K562 (cell line): ENCODE results near the gene GALE. TPM values are rescaled to one million over a fixed set of nuclear protein-coding genes. Genes with fewer than 3 reads are reported as not detected.
A peak's percentile ranks its signal among the peaks of the same experiment; 100 is the strongest.

Experiments used
- ATF4 ChIP-seq: fragments of 450-650 bp; formaldehyde crosslinking; IDR thresholded peaks from 2 replicates; pipeline ENCODE4 v1.4.0; 2022; ENCODE audit warnings: mild to moderate bottlenecking, moderate library complexity
- ATF6 ChIP-seq: sonication (generic); formaldehyde crosslinking; IDR thresholded peaks from 2 replicates; pipeline ENCODE4 v1.4.0; 2020; ENCODE audit warnings: mild to moderate bottlenecking, missing genetic modification reagents
- BMI1 ChIP-seq: fragments of 150-350 bp; IDR thresholded peaks from 2 replicates; pipeline ENCODE4 v1.6.1; 2014; ENCODE audit warnings: low read length
- BRCA1 ChIP-seq, 2 experiments: fragments of 450-650 bp in 1 of 2; sonication (generic) in 1 of 2; formaldehyde crosslinking in 1 of 2; IDR thresholded peaks; 2 replicates each; pipeline versions ENCODE4 v1.5.0 to v1.6.1; 2017 to 2020; ENCODE audit warnings: mild to moderate bottlenecking in 1 of 2, missing genetic modification reagents in 1 of 2
- FOXM1 ChIP-seq, 2 experiments: fragments of 450-650 bp in 1 of 2; sonication (generic) in 1 of 2; formaldehyde crosslinking in 1 of 2; IDR thresholded peaks; 2 replicates each; pipeline versions ENCODE4 v1.6.1 to v1.9.0; 2017 to 2022; ENCODE audit warnings: low read depth in 2 of 2, mild to moderate bottlenecking in 2 of 2, missing genetic modification reagents in 1 of 2, moderate library complexity in 1 of 2
- HLTF ChIP-seq: fragments of 450-650 bp; IDR thresholded peaks from 2 replicates; pipeline ENCODE4 v1.6.1; 2016
- HMGN3 ChIP-seq: IDR thresholded peaks from 2 replicates; pipeline ENCODE4 v1.6.1; 2011; ENCODE audit warnings: borderline replicate concordance, low read depth, mild to moderate bottlenecking, mixed read lengths, low read length; ENCODE audit not compliant: insufficient read length; ENCODE audit errors: extremely low read depth
- HNRNPL ChIP-seq: fragments of 200-400 bp; formaldehyde crosslinking; IDR thresholded peaks from 2 replicates; pipeline ENCODE4 v1.6.1; 2017; ENCODE audit warnings: low read depth, mild to moderate bottlenecking, low read length
- MTA1 ChIP-seq: fragments of 450-650 bp; IDR thresholded peaks from 2 replicates; pipeline ENCODE4 v1.6.1; 2017; ENCODE audit warnings: borderline replicate concordance
- MXI1 ChIP-seq: IDR thresholded peaks from 2 replicates; pipeline ENCODE4 v1.6.1; 2011; ENCODE audit warnings: low read depth, mild to moderate bottlenecking, improper control_type of control experiment, low read length
- NFIX ChIP-seq: fragments of 250-450 bp; sonication (Bioruptor Pico); IDR thresholded peaks from 2 replicates; pipeline ENCODE4 v1.4.0; 2020; ENCODE audit warnings: low read depth, mild to moderate bottlenecking, moderate library complexity
- POLR2B ChIP-seq: fragments of 450-650 bp; IDR thresholded peaks from 2 replicates; pipeline ENCODE4 v1.6.1; 2018; ENCODE audit warnings: low read depth; ENCODE audit not compliant: partially characterized antibody
- RFX7 ChIP-seq: fragments of 250-450 bp; sonication (Bioruptor Pico); IDR thresholded peaks from 2 replicates; pipeline ENCODE4 v1.5.1; 2021; ENCODE audit warnings: mild to moderate bottlenecking
- SREBF1 ChIP-seq: fragments of 150-350 bp; IDR thresholded peaks from 2 replicates; pipeline ENCODE4 v1.6.1; 2014; ENCODE audit warnings: antibody characterized with exemption, low read depth, low read length, borderline replicate concordance
- TOE1 ChIP-seq, 2 experiments: fragments of 450-650 bp in 1 of 2; sonication (generic) in 1 of 2; formaldehyde crosslinking in 1 of 2; IDR thresholded peaks; 2 replicates each; pipeline versions ENCODE4 v1.7.1 to v1.8.0; 2016 to 2022; ENCODE audit warnings: borderline replicate concordance in 2 of 2, mild to moderate bottlenecking in 2 of 2, antibody characterized with exemption in 1 of 2, inconsistent platforms in 1 of 2, low read depth in 1 of 2, missing genetic modification reagents in 1 of 2, moderate library complexity in 1 of 2
- ZNF121 ChIP-seq: sonication (generic); formaldehyde crosslinking; conservative IDR thresholded peaks from 2 replicates; pipeline ENCODE4 v1.8.0; 2022; ENCODE audit warnings: missing genetic modification reagents
- ZNF232 ChIP-seq: sonication (generic); formaldehyde crosslinking; IDR thresholded peaks from 2 replicates; pipeline ENCODE4 v1.8.0; 2022; ENCODE audit warnings: mild to moderate bottlenecking, missing genetic modification reagents
- ZNF445 ChIP-seq: fragments of 250-450 bp; sonication (Bioruptor Pico); IDR thresholded peaks from 2 replicates; pipeline ENCODE4 v1.4.0; 2020; ENCODE audit warnings: low read depth, mild to moderate bottlenecking, moderate library complexity
- ZNF583 ChIP-seq: fragments of 250-450 bp; sonication (Bioruptor Pico); IDR thresholded peaks from 2 replicates; pipeline ENCODE4 v1.4.0; 2020
- polyA plus RNA-seq, 8 experiments: library from polyadenylated mRNA; depleted of rRNA in 4 of 8; stranded (reverse) in 5 of 8; unstranded in 3 of 8; fragments of >200 nt; fragmentation: Nextera tagmentation in 2 of 8; fragmentation: Illumina TruSeq in 1 of 8; extraction: Ambion mirVana in 2 of 8; extraction: Trizol in 1 of 8; gene quantifications; 2 replicates each; pipeline versions ENCODE4 v1.2.1 to v1.2.3, GENCODE V29; 2011 to 2014; ENCODE audit warnings: inconsistent platforms in 1 of 8, missing spikeins in 1 of 8
- total RNA-seq, 7 experiments: library from RNA; depleted of rRNA in 6 of 7; stranded (reverse); fragments of >200 nt in 6 of 7; fragmentation: Illumina TruSeq in 2 of 7; extraction: Trizol in 2 of 7; gene quantifications; 2 replicates each; pipeline versions ENCODE4 v1.2.1 to v1.2.3, GENCODE V29; 2011 to 2021; ENCODE audit warnings: low replicate concordance in 1 of 7
- TF ChIP-seq, protein P1 (sequence below): fragments of 250-450 bp; sonication (Bioruptor Pico); IDR thresholded peaks from 2 replicates; pipeline ENCODE4 v1.4.0; 2020; ENCODE audit warnings: mild to moderate bottlenecking, moderate library complexity

Gene GALE
- total and polyA plus RNA-seq, 9 of the 15 experiments (the other 6 are each of a cell fraction or from before 2014, with no cell fraction given): 8.4 to 139 (median 88.3) TPM

DNA sequence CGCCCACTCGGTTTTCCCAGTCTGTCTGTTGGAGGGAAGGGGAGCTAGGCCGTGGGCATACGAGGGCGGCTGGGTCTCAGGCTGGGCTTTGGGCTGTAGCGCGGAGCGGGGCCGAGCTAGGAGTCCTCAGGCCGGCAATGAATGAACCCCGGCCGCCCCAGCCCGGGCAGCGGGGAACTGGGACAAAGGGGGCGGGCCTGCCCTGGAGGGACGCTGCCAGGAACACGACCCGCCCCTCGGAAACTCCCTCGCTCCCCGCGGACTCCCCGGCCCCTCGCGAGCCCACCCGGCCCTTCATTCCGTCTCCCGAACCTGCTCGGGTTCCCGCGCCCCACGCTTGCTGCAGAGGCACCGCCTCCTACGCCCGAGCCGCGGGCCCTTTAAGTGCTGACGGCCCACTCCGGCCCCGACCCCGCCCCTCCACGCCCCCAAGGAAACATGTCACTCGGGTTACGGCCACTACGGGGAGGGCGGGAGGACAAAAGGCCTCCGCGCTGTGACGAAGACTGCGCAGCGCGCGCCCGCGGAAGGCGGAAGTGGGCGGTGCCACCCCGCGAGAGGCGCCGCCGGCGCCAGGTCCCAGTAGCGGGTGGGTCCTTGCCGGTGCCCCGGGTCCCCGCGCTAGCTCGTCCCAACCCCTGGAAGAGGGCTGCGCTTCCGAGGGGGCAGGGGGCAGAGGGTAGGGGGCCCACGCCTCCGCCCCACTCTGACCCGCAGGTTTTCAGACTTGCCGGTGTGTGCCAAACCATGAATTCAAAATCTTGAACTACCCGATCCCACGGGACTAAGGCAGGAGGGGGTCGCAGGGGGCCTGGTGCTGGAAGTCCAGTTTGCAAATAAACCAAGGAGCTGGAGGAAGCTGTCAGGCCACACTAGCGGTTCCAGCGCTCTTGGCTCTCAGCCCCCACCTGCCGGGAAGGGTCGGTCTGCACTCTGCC is at the start of gene GALE (continued):
- TF ChIP-seq, protein P1, sequence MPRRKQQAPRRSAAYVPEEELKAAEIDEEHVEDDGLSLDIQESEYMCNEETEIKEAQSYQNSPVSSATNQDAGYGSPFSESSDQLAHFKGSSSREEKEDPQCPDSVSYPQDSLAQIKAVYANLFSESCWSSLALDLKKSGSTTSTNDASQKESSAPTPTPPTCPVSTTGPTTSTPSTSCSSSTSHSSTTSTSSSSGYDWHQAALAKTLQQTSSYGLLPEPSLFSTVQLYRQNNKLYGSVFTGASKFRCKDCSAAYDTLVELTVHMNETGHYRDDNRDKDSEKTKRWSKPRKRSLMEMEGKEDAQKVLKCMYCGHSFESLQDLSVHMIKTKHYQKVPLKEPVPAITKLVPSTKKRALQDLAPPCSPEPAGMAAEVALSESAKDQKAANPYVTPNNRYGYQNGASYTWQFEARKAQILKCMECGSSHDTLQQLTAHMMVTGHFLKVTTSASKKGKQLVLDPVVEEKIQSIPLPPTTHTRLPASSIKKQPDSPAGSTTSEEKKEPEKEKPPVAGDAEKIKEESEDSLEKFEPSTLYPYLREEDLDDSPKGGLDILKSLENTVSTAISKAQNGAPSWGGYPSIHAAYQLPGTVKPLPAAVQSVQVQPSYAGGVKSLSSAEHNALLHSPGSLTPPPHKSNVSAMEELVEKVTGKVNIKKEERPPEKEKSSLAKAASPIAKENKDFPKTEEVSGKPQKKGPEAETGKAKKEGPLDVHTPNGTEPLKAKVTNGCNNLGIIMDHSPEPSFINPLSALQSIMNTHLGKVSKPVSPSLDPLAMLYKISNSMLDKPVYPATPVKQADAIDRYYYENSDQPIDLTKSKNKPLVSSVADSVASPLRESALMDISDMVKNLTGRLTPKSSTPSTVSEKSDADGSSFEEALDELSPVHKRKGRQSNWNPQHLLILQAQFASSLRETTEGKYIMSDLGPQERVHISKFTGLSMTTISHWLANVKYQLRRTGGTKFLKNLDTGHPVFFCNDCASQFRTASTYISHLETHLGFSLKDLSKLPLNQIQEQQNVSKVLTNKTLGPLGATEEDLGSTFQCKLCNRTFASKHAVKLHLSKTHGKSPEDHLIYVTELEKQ (CRISPR knock-in tag): no peak
- TF ChIP-seq BRCA1 (IDR thresholded peaks at IDR 0.05): no peak
- TF ChIP-seq BRCA1 (CRISPR knock-in tag; IDR thresholded peaks at IDR 0.05): 0 out of 2 replicates have a peak, but pooled peaks have one; percentile 25
- TF ChIP-seq ZNF445: no peak
- TF ChIP-seq NFIX (CRISPR knock-in tag): no peak
- TF ChIP-seq ZNF121 (CRISPR knock-in tag): no peak
- peak; percentile 86; the same call in 1 of the 2 replicates for TF ChIP-seq ZNF232 (CRISPR knock-in tag)
- peak; percentile 50; the same call in 1 of the 2 replicates for TF ChIP-seq MTA1
- TF ChIP-seq ATF6 (CRISPR knock-in tag): no peak
- peak; percentile 94 for TF ChIP-seq TOE1 (IDR thresholded peaks at IDR 0.05; ENCODE audit: borderline replicate concordance)
- no peak for TF ChIP-seq TOE1 (CRISPR knock-in tag; IDR thresholded peaks at IDR 0.05; ENCODE audit: borderline replicate concordance, low read depth)
- no peak for TF ChIP-seq RFX7 (CRISPR knock-in tag)
- TF ChIP-seq HNRNPL: peak; percentile 93
- TF ChIP-seq HMGN3: peak; percentile 85
- peak; percentile 75; the same call in 1 of the 2 replicates for TF ChIP-seq SREBF1
- TF ChIP-seq BMI1: no peak
- peak; percentile 90 for TF ChIP-seq MXI1
- no peak for TF ChIP-seq ATF4 (CRISPR knock-in tag)
- TF ChIP-seq FOXM1 (IDR thresholded peaks at IDR 0.05; ENCODE audit: low read depth): peak; percentile 43; the same call in 1 of the 2 replicates
- no peak for TF ChIP-seq FOXM1 (CRISPR knock-in tag; IDR thresholded peaks at IDR 0.05; ENCODE audit: low read depth)
- TF ChIP-seq ZNF583 (CRISPR knock-in tag): no peak
- peak; percentile 71 for TF ChIP-seq POLR2B
- no peak for TF ChIP-seq HLTF
